ENCODE data around the gene KRTAP12-3.
"Not testable (repeated sequence)": the region's sequence is repeated elsewhere in the genome, so short reads cannot be mapped to it uniquely, and the experiment has no call there.

The KRTAP12-3 gene

GRCh38 chr21:44653123-44653522, 4.6 kb upstream of the KRTAP12-3 start:
- DNase-seq = peak in 1 of 2 donors; percentile 4

DNA sequence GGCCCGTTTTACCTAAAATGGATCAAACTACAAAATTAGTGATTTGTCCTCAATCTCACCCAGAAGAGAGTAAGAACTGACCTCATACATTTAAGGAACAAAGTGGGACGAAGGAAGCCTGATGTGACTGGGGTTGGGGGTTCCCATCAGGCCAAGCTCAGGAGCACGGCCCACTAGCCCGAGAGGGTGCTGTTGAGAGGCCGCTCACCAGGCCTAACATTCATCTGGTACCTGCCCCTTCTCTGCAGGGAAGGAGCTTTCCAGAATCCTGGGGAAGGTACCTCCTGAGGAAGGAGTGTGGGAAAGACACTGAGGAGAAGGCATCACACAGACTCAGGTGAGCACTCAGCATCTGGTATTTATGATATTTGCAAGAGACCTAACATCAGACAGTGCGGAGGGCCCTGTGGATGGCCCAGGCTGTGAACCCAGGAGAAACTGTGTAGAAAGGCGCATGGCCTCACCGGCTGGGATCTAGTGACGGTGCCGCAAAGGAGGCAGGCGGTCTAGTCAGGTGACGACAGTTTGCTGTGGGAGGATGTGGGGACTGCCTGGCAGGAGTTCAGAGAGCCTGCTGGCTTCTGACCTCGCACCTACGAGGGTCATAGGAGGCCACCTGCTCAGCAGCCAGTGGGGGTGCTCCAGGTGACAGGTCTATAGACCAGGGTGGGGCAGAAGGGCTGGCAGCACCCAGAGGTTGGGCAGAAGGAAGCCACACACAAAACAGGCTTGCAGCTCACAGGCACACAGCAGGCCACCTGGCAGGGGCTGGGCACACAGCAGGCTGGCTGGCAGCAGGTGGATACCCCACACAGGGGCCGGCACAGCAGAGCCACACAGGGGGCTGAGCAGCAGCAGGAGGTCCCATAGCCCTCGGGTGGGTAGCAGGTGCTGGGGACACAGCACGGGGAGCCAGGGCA, 3.8 kb upstream of the KRTAP12-3 start:
- DNase-seq = peak; percentile 78 to 84

DNA sequence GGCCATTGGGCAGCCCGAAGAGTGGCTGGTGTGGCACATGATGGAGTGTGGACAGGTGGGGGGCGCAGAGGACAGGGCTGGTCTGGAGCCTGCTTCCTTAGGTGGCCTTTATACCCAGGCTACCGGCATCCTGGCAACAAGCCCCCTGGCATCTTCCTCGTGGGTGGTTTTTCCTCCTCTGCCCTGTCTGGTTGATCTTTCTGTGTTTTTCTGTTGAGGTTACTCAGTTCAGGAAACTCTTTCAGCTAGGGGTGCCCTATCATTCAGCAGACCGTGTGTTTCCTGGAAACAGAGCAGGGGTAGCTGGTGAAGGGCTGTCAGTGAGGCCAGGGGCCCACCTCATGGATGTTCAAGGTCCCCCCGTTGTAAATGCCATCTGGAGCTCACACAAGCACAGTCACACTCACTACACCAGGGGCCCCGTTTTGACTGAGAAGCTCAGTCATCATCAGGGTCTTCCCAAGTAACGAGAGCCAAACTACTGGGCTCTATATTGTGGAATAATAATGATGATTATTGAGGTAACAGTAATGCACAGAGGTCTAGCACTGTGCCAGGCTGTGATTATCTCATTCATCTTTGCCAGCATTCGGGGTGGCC, 3.1 kb upstream of the KRTAP12-3 start, which contains the start of gene KRTAP12-4:
KRTAP12-4 (minus strand) TSS at position 84 of the 600 bp plus-strand sequence; CDS start at position 39, 45 bp downstream.
- no peak for DNase-seq

- no peak for DNase-seq
These were observed 864 bp upstream of the KRTAP12-3 start for GRCh38 chr21:44656868-44657267.

DNA sequence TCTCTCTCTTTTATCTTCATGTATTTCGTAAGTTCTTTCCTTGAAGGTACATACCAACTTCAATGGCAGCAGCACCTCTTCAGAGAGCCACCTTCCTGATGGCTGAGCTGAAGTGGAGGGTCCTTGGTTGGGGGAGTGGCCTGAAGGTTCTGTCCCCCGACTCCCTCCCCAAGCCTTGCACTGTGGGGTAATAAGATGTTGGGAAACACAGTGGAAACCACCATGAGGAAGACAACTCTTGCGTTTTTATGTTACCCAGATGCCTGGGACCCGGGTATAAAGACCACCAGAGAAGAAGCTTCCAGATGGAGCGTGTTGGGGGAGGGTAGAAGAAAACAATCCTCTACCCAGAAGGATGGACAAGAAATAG, 794 bp downstream of the KRTAP12-3 start:
- DNase-seq = no peak

- DNase-seq = peak in 1 of 2 donors; percentile 37
These were observed 1.3 kb downstream of the KRTAP12-3 start for GRCh38 chr21:44658913-44659595.

- not testable (repeated sequence) for DNase-seq
These were observed 3.8 kb downstream of the KRTAP12-3 start for GRCh38 chr21:44661567-44661966.

DNA sequence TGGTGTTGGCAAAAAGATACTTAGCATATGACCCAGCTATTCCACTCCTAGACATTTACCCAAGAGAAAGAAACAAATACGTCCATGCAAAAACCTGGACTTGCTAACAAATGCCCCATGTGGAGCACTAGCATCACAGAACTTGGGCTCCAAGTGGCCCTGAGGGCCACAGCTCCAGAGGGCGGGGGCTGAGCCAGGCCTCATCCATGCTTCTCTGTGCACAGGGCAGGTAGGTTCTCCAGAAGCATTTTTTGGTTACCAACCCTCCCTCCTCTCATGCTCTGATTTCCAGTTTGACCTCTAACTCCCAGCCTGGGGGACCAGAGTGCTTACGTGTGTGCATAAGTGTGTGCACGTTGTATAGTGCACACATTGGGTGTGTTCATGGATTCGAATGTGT, 7.0 kb downstream of the KRTAP12-3 start:
- DNase-seq = no peak

DNA sequence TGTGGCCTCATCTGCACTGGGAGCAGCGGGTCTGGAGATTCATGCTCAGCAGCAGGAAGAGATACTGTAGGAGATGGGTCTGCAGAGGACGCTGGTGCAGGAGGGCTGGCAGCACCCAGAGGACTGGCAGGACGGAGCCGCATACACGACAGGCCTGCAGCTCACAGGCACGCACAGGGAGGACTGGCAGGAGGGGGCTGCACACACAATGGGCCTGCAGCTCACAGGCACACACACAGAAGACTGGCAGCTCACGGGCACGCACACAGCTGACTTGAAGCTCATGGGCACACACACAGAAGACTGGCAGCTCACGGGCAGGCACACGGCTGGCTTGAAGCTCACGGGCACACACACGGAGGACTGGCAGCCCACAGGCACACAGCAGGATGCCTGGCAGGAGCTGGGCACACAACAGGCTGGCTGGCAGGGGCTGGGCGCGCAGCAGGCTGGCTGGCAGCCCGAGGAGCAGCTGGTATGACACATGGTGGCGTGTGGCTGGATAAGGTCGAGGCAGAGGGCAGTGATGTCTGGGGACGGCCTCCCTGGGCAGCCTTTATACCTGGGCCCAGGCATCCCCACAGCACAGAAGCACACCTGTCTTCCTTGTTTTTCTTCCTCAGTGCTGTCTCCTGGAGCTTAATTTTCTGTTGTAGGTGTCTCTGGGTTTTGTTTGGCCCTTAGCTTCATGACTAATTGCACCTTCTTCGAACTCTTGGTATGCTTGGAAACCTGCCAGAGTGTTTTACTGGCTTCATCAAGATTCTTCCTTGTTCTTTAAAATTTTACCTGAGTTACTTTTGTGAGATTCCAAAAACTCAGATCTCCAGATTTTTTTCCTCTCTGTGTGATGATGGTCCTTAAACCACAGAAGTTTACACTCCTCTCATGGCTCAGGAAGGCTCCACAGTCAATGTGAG, 8.9 kb downstream of the KRTAP12-3 start, which contains the start of gene KRTAP12-2:
KRTAP12-2 (minus strand) TSS at position 527 of the 920 bp plus-strand sequence; CDS start at position 486, 41 bp downstream.
- DNase-seq = no peak

DNA sequence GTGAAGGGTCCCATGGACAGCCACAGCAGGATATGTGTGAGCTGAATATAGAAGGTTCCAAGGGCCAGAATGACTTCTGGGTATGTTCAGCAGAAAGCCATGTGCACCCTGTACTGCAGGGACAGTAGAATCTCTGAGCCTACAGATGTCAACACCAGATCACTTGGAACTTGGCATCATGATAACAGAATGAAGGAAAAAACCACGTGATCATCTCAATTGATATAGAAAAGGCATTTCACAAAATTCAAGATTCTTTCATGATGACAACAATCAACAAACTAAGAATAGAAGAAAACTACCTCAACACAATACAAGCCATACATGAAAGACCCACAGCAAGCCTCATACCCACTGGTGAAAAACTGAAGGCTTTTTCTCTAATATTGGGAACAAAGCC, 9.9 kb downstream of the KRTAP12-3 start:
- no peak for DNase-seq

DNA sequence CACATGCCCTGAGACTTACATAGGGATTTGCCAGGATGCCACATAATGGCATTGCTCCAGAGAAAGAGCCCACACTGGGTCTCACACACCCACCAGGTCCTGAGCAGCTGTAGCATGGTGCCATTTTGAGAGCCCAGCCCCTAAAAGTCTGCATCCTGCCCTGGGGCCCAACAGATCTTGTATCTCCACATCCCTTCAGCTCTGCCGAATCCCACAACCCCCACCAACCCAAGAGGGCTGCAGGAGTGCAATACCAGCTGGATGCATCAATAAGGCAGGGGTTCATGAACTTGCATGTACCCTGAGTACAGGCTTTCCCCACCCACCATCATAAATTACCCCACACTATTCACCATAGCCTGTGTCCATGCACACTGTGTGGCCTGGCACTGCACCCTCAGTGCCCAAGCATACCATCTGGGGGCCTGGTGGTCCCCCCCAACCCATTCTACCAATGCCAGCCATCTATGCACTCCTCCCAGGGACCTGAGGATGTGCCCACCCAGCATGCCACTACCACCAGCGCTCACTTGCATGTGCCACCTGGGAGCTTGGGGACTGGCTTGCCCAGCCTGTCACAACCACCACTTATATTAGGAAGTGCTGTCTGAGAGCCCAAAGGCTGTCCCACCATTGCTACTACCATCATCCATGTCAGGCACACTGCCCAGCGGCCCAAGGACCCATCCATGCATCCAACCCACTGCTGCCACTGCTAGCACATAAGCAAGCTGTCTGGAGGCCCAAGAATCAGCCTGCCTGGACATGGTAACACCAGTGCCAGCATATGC, 13.1 kb downstream of the KRTAP12-3 start:
- no peak for DNase-seq

GRCh38 chr21:44671911-44672310, 14.2 kb downstream of the KRTAP12-3 start:
- no peak for DNase-seq

DNA sequence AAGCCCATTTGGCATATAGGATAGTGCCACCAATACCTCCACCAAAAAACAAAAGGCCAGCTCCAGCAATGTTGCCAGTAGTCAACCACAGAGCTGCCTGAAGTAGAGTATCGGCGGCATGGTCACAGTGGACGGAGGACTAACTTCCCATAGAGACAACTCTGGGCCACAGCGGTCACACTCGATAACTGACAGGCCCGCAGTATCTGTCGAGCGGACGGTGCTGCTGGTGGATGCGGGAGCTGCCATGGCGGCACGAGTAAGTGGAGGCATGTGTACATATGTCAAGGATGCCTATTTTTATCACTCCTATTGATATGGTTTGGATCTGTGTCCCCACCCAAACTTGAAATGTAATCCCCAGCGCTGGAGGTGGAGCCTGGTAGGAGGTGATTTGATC, 20.1 kb downstream of the KRTAP12-3 start:
- no peak for DNase-seq

- DNase-seq = no peak
These were observed 23.4 kb downstream of the KRTAP12-3 start for GRCh38 chr21:44681152-44681551.

- DNase-seq = no peak
These were observed 24.3 kb downstream of the KRTAP12-3 start, which contains the start of gene KRTAP12-1 for GRCh38 chr21:44681861-44682579. TSS of gene KRTAP12-1 (minus strand) at chr21:44682163. CDS start at chr21:44682123, 40 bp downstream.

GRCh38 chr21:44682580-44683151, 24.9 kb downstream of the KRTAP12-3 start:
- DNase-seq = no peak

DNA sequence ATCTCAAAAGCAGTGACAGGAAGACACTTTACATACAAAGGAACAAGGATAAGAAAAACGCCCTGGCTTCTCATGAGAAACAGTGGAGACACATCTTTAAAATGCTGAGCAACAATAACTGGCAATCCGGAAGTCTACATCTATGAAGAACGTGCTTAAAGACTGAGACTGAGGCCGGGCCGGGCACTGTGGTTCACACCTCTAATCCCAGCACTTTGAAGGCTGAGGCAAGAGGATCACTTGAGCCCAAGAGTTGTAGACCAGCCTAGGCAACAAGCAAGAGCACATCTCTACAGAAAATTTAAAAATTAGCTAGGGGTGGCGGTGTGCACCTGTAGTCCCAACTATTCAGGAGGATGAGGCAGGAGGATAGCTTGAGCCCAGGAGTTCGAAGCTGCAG, 26.3 kb downstream of the KRTAP12-3 start:
- no peak for DNase-seq

- no peak for DNase-seq
These were observed 26.8 kb downstream of the KRTAP12-3 start for GRCh38 chr21:44684483-44684882.

- DNase-seq = not testable (repeated sequence)
These were observed 27.3 kb downstream of the KRTAP12-3 start for GRCh38 chr21:44685050-44685449.
